ENCODE data around the gene CAPN12.

Gene CAPN12

DNA sequence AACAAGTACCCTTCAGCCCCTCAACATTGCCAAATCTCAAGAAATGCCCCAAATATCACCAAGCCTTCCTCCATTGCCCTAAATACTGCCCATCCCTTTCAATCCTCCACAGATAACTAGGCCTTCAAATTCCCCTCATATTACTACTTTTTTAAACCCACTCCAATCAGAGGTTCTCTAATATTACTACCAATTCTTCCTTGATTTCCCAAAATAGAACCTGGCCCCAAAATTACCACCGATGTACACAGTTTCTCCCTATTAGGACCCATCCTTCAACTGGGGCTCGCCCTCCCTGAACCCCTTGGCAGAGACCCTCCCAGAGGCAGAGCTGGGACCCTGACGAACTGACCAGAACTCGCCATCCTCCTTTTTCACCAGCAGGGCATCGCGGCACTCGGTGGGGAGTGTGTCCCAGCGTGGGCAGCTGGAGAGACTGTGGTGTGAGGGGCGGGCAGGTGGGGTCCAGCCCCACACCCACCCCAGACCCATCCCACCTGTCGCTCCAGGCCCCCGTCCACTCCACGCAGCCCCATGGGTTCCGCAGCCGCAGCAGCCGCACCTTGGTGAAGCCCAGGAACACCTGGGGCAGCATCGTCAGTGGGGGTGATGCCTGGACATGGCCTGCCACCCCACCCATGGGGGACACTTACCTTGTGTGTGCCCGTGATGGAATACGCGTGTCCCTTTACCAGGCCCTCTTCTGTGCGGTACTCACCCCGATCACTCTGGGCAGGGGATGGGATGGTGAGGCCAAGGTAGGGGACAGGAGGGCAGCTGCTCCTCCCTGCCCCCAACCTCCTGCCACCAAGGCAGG, 6.1 kb downstream of the CAPN12 start:
- no peak for DNase-seq (ENCODE audit: low read depth in 2 of 2)

DNA sequence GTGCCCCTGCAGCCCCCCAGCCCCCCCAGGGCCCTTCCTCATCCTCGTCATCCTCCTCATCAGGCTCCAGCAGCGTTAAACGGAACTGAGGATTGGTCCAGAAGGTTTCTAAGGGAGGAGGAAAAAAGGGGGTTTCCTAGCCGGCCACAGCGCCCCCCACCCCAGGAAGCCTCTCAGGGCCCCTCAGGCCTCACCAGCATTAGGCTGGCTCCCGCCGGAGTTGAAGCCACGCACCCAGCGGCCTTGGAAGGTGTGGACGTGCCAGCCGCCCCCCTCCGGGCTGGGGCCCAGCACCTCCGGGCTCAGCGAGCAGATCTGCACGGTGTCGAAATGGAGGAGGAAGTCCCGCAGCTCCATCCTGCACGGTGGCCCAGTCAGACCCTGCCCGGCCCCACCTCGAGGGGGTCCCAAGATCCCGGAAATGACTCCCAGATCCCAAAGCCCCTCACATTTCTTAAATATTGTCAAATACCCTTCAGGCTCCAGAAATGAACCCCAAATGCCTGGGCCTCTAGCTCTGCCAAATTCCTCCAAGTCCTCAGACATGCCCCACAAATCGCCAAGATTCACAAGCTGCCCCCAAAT, 6.9 kb downstream of the CAPN12 start:
- DNase-seq (ENCODE audit: low read depth in 2 of 2), result no peak

DNA sequence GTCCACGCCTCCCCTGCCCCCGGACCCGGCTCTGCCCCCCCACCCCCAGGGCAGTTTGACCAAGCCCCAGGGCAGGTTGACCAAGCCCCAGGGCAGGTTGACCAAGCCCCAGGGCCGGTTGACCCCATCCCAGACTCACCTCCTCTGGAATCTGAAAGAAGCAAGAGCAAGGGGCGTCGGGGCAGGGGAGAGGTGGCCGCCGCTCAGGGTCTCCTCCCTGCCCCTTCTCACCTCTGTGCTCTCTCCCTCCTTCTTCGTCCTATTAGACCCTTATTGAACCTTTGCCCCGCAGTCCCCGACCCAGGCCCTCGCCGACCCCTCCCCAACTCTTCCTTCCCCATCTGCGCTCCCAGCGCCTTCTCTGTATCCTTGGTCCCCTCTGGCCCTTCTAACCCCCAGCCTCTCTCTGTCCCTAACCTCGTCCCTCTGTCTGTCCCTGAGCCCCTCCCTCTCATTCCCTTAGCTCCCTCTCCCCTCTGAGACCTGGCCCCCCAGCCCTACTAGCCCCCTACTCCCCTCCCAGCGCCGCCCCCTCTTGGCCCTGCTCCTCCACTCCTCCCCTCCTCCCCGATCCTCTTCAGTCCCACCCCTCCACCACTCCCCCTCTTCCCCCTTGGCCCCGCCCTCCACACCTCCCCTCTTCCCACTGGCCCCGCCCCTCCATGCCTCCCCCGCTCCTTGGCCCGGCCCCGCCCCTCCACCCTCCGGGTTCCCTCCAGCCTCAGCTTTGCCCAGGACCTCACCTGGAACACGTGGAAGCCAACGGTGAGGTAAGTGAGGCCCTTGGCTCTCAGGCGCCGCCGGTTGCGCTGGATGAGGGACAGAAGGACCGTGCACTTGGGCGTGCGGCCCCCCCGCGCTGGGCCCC, 7.6 kb downstream of the CAPN12 start:
- DNase-seq (ENCODE audit: low read depth in 2 of 2), result peak in 1 of 2 donors; percentile 75

DNA sequence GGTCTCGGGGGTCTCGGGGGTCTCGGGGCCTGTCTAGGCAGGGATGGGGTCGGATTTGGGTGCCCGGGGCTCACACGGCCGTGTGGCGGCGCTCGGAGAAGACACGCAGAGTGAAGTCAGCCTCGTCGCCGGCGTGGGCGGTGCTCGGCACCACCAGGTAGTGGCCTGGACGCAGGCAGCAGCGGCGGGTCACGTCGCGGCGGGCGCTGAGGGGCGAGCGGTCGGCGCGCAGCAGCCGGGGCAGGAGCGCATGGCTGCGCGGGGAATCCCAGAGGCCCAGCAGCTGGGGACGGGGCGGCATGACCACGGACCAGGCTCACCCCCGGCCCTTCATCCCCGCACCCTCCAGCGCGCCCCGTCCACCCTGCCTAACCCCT, 8.2 kb downstream of the CAPN12 start:
- DNase-seq (ENCODE audit: low read depth in 2 of 2), result peak; percentile 43 to 52

DNA sequence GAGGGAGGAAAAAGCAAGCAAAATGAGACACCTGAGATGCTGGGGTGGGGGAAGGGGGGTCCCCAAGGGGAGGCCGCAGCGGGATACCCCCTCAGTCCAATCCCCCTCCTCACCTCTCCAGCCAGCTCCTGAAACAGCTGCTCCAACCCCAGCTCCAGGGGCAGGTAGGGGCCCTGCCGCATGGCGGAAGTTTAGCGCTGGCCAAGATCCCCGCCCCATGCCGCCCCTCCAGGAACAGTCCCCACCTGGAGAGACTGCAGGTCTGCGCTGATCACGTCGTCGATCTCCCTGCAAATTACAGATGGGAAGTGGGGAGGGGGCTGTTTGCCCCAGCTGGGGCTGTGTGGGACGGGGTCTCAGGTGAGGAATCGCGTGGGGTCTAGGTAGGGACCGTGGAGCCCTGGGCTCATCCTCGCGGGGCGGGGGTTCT, 9.0 kb downstream of the CAPN12 start:
- no peak for DNase-seq (ENCODE audit: low read depth in 2 of 2)

DNA sequence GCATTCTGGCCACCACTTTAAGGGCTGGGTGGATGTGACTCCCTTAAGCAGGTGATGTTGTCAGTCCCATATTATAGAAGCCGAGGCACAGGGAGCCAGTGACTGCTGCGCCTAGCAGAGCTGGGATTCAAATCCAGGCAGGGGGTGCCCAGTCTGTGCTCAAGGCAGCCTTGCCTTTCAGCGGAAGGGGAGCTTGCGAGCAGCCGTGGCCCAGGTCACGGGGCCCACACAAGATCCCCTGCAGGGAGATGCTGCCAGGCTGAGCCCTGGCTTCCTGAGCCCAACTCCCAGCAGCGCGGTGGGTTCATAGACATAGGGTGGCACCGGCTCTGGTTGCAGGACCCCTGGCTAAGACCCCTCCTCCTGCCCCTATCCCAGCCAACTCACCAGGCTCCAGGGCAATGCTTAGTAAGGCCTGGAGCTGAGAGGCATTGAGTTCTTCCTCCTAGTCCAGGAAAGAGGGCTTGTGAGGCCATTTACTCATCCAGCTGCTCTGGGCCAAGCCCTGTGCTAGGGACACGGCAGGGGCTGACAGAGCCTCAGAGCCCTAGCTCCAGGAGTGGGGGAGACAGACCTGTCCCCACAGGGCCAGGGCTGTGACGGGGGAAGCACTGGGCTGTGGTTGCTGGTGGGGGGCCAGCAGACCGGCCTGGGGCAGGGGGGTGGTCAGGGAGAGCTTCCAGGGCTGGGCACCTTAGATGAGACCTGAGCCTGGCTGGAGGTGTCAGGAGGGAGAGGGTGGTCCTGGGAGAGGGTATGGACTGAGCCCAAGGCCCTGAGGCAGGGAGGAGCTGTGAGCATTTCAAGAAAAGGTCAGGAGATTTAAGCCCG, 9.6 kb downstream of the CAPN12 start:
- DNase-seq (ENCODE audit: low read depth in 2 of 2), result no peak

DNA sequence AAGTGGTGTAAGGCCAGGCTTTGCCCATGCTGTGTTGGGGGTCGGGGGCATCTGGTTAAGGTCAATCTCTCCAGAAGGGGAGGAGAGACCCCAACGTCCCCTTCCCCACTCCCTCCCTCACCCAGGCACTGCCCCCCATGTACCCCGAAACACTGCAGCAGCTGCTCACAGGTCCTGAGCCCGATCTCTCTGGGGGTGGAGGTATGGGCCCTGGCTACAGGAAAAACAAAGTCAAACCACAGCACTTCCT, 10.2 kb downstream of the CAPN12 start:
- no peak for DNase-seq (ENCODE audit: low read depth in 2 of 2)

DNA sequence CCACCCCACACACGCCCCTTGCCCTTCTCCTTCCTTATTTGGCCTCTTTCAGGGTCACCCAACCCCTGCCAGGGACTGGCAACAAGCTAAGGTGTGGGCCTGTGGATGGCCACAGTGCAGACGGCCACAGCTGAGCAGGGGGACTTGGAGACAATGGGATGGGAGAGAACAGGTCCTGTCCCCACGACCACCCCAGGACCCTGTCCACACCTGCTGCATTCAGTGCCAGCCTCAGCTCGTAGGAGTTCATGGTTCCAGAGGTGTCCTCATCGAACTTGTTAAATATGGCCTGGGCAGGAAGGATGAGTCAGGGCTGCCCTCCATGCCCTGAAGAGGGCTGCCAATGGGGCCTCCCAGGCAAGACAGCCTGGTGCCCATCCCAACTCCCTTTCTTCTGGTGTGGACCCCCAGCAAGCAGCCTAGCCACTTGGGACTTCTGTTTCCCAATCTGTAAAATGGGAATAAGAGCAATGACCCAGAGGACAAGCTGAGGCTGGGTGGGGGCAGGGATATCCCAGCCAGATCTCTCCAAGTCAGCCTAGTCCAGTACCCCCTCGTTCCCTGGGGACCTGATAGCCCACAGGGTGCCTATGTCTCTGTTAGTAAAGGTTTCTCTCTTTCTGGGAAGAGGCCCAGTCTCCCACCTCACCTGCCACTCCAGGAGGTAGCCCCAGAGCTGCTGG, 10.6 kb downstream of the CAPN12 start:
- no peak for DNase-seq (ENCODE audit: low read depth in 2 of 2)

DNA sequence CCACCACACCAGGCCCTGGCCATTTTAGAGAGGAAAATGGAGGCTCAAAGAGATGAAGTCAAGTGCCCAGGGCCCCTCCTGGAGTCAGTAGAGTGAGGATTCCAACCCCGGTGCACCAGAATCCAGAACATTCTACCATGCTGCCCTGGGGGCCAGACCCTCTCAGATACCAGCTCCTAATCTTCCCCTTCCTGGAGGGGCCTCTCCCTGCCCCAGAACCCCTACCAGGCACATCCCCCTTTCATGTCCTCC, 11.1 kb downstream of the CAPN12 start:
- no peak for DNase-seq (ENCODE audit: low read depth in 2 of 2)

DNA sequence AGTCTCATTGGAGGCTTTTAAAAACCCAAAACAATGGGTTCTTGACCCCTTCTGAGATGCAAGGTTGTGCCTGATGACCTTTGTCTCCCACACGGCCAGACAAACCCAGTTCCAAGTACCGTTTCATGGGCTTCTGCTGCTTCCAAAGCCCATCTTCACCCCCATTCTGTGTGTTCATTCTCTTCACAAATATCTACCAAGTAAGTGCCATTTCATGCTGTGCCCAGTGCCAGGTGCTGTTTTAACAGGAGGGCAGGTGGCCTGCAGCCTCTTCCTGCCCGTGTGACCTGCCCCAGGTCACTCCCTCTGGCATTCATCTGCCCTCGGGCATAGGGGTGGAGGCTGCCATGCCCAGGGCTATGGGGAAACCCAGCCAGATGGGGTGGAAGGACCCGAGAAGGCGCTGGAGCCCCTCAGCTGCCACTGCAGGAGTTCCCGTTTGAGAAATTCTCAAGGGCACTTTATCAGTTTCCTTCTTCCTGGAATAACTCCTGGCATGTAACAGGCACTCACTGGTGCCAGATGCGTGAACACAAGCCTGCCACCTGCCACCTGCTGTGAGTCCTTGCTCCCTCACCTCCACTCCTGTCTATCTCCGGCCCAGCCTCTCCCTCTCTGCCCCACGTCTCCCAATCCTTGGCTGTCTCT, 12.5 kb downstream of the CAPN12 start:
- no peak for DNase-seq (ENCODE audit: low read depth in 2 of 2)

DNA sequence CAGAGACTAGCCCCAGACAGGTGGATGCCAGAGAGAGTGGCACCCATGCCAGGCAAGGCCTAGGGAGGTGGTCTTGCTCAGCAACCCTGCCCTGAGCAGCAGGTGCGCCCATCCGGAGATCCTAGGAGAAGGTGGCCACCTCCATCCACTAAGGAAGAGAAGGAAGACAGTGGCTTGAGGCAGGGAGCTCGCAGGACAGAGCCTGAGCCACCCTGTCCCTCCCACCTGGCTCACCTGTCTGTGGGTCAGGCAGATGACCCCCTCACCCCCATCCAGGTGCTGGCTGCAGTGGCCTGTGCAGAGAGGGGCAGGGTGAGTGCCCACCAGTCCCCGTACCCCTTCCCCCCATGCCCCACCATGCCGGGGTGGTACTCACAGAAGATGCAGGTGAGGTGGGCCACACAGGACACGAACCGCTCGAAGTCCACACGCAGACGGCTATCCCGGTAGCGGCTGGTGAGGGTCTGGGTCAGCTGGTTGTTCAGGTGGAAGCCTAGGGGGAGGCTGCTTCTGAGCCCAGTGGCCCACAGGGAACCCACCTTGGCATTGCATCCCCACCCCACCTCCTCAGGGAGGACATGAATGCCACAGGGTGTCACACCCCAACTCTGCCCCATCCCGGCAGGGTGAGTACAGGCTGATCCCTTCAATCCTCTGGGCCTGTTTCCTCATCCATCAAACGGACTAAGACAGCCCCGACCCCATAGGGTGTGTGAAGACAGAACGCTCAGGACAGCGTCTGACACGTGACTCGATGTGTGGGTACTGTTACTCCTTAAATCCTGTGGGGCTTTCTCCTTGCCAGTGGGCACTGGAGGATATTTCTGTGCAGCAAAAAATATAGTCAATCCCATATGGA, 13.3 kb downstream of the CAPN12 start:
- DNase-seq (ENCODE audit: low read depth in 2 of 2), result no peak

DNA sequence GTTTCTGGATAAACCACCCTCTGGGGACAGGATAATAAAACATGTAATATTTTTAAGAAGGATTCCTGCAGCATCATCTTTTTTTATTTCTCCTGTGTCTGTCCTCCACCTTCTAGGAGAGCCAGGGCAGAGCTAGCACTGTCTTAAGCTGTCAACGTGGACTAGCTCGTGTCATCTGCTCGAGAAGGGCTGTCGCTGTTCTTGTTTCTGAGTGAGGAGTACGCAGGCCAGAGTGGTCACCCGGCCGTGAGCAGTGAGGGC, 13.9 kb downstream of the CAPN12 start:
- no peak for DNase-seq (ENCODE audit: low read depth in 2 of 2)

DNA sequence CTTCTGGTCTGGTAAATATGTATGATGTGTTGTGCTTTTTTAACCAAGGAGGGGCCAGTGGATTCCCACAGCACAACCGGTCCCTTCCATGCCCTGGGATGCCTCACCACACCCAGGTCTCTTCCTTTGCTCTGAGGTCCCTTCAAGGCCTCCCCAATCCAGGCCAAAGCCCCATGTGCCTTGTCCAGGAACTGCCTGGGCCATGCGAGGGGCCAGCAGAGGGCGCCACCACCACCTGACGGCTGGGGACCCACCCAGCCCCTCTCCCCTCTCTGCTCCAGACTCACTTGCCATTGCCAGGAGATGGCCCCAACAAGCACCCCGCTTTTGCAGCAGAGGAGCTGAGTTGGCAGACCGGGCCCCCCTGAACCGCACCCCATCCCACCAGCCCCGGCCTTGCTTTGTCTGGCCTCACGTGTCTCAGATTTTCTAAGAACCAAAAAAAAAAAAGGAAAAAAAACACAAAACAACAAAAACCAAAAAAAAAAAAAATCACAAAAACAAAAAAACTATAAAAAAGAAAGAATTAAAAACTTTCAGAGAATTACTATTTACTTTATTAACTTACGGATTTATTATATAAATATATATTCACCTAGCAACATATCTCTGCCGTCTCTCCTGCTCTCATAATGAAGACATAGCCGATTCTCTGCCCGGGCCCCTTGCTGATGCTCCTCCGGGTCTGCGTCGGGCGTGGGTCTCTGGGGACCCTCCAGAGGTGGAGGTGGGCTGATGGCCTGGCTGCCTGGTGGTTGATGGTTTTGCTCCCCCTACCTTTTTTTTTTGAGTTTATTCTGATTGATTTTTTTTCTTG, 14.4 kb downstream of the CAPN12 start:
- DNase-seq (ENCODE audit: low read depth in 2 of 2), result peak; percentile 76 to 78

DNA sequence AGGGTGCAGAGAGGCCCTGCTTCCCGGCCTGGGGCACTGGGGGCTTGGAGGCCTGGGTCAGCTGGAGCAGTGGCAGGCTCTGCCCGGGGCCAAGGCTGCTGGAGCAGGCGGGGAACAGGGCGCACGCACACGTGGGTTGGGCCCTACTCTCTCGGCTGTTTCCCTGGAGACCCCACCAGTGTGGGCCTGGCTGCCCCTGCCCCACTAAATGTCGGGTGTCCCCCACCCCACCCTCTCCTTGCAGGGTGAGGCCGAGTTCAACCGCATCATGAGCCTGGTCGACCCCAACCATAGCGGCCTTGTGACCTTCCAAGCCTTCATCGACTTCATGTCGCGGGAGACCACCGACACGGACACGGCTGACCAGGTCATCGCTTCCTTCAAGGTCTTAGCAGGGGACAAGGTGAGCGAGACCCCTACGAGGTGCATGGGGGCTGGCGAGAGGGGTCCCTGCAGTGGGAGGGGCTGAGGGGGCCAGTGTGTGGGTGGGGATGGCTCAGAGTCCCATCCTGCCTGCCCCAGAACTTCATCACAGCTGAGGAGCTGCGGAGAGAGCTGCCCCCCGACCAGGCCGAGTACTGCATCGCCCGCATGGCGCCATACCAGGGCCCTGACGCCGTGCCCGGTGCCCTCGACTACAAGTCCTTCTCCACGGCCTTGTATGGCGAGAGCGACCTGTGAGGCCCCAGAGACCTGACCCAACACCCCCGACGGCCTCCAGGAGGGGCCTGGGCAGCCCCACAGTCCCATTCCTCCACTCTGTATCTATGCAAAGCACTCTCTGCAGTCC, 15.3 kb downstream of the CAPN12 start:
- no peak for DNase-seq (ENCODE audit: low read depth in 2 of 2)

DNA sequence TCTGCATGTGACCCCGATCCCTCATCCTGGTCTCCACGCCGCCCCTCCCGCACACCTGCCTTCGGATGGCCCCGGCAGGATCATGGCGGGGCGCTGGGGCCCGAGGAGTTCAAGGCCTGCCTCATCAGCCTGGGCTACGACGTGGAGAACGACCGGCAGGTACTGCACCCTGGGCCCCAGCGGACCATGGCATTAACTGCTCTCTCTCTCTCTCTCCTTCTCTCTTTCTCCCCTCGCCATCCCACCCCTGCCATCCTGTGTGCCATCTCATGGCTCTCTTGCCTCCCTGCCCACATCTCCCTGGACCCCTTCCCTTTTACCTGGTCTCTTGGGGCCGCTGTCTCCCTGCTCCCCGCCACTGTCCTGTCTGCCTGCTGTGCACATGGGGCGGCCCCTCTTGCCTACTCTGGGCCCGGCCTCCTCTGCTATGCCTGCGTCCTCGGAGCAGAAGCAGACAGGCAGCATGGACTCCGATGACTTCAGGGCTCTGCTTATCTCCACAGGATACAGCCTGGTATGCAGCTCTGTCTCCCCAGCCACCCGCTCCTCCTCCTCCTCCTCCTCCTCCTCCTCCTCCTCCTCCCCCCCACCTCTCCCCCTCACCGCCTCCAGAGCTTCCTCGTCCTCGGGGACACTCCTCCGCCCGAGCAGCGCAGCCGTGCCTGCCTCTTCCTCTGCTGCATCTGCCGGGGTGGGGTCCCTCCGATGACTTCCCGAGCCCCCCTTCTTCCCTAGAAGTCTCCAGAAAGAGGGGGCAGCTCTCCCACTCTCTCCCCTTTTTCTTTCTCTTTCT, 16.2 kb downstream of the CAPN12 start:
- DNase-seq (ENCODE audit: low read depth in 2 of 2), result no peak

DNA sequence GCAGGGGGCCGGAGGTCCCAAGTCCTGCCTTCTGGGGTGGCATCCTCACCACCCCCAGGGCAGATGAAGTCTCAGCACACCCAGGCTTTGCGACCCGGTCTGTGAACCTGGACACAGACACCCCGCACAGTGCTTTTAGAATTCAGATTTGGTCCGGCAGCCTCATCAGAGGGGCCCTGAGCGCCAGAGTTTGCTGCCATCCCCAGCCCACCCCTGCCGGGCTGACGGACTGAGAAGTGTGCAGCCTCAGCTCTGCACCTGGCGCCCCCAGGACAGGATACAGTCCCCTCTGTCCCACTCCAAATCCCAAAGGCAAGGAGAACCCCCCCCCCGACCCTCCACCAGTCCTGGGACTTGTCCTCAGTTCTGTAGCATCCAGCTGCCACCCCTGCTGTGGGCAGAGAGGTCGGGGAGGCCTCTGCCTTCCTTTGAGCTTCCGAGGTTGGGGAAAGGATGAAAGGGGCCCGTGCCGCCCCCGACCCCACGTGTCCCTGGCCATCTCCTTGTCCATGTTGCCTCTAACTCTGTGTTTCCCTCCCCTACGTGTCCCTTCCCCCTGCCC, 16.9 kb downstream of the CAPN12 start:
- DNase-seq (ENCODE audit: low read depth in 2 of 2), result no peak

DNA sequence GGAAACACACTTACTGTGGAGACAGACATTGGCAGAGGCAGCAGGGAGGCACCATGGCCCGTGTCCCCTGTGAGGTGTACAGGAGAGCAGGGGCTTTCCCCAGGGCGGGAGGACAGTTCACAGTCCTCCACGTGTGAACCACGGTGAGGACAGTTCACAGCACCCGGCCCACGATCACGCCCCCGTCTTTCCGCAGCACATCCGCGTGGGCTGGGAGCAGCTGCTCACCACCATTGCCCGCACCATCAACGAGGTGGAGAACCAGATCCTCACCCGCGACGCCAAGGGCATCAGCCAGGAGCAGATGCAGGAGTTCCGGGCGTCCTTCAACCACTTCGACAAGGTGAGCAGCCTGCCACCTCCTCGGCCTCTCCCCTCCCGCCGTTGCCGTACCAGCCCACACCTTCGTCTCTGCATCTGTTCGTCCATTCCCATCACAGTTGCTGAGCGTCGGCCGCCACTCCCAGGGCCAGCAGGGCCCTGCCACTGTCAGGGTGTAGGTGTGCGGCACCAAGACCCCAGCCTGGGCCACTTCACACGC, 17.4 kb downstream of the CAPN12 start:
- no peak for DNase-seq (ENCODE audit: low read depth in 2 of 2)

DNA sequence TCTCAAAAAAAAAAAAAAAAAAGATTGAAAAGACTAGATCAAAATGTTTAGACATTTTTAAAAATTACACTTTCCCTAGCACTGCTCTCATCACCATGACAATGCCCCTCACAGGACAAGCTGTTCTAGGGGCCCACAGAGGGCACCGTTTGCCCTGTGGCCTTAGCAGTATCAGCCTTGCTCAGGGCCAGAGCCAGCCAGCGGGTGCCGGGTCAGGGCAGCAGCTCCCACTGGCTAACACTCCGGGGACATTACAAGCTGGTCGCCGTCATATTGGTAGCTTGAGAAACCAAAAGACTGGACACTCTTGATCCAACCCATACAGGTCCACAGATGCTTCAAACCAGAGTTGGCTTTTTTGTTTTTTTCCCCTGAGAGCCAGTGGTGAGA, 18.0 kb downstream of the CAPN12 start:
- no peak for DNase-seq (ENCODE audit: low read depth in 2 of 2)
